Spleen (tissue), 7 donors: ENCODE results near the gene CDC42BPB.

Source experiments
- POLR2A ChIP-seq, 3 donors: fragments of 450-650 bp; IDR thresholded peaks; one replicate each; pipeline ENCODE4 v1.5.1; 2017; ENCODE audit warnings: antibody characterized with exemption in 3 of 3, mild to moderate bottlenecking in 1 of 3
- POLR2AphosphoS5 ChIP-seq, 3 donors: sonication (generic); formaldehyde crosslinking; IDR thresholded peaks; one replicate each; pipeline ENCODE4 v1.5.1; 2017; ENCODE audit warnings: antibody characterized with exemption in 3 of 3
- TF ChIP-seq, protein P1 (sequence below), 11 experiments: fragments of 200-600 bp in 7 of 11; fragments of 450-650 bp in 4 of 11; sonication (generic) in 4 of 11; IDR thresholded peaks in 8 of 11; conservative IDR thresholded peaks in 3 of 11; 1 replicate in 7 of 11; 2 replicates in 4 of 11; pipeline versions ENCODE4 v1.4.0 to v1.8.0; 2016 to 2021; ENCODE audit warnings: antibody characterized with exemption in 11 of 11, inconsistent platforms in 4 of 11, mild to moderate bottlenecking in 1 of 11
- donor health status: DM: no; HTN: no; CAD: no; lungs with moderate emphysema.
- donor health status: DM: no; HTN: no; CAD: no.
- donor health status: DM: no; HTN: no; CAD: no.

DNA sequence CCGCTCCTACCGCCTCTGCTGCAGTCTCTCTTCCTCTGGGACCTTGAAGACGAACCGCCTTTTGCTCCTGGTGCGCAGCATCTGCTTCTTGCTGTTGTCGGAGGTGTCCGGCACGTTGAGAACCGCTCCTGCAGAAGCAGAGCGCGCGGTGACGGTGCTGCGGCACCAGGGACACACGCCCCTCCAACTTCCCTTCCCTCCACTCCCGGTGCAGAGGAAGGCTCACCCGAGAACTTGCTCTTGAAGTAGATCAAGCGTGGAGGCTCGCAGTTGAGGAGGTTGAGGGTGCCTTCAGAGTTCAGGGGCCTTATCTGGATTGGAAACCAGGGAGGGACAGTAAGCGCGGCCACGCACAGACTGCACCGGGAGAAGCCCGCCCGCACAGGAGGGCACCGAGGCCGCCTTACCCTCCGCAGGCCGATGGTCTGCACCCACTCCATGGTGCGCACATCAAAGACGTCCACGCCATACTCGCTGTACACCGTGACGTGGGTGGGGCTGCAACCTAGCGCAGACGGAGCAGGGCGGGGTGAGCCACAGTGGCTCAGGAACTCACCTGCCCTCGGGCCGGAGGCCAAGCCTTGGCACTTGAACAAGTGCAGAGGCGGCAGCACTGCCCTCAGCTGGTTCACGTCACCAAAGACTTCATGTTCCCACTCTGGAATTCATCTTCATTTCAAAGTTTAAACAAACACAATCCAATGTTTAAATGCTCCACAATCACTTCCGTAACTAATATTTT, 117.4 kb downstream of the CDC42BPB start:
- TF ChIP-seq, protein P1, sequence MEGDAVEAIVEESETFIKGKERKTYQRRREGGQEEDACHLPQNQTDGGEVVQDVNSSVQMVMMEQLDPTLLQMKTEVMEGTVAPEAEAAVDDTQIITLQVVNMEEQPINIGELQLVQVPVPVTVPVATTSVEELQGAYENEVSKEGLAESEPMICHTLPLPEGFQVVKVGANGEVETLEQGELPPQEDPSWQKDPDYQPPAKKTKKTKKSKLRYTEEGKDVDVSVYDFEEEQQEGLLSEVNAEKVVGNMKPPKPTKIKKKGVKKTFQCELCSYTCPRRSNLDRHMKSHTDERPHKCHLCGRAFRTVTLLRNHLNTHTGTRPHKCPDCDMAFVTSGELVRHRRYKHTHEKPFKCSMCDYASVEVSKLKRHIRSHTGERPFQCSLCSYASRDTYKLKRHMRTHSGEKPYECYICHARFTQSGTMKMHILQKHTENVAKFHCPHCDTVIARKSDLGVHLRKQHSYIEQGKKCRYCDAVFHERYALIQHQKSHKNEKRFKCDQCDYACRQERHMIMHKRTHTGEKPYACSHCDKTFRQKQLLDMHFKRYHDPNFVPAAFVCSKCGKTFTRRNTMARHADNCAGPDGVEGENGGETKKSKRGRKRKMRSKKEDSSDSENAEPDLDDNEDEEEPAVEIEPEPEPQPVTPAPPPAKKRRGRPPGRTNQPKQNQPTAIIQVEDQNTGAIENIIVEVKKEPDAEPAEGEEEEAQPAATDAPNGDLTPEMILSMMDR (IDR thresholded peaks at IDR 0.05 in 8 of 11, conservative IDR thresholded peaks at IDR 0.05 in 3 of 11) = no peak
- no peak for TF ChIP-seq POLR2A (IDR thresholded peaks at IDR 0.05)
- TF ChIP-seq POLR2AphosphoS5 (IDR thresholded peaks at IDR 0.05) = peak in 1 of 3 donors; percentile 31
